Peyer's patch (tissue), 4 donors: ENCODE measurements around the gene THBD. TPM values are rescaled to one million over a fixed set of nuclear protein-coding genes. Genes with fewer than 3 reads are reported as not detected.

Experiments used
- DNase-seq, 3 donors: peaks; one replicate each; pipeline ENCODE4 v3.0.0-alpha.2; 2017 to 2019
- H3K27ac ChIP-seq, 4 donors: fragments of 200-600 bp; sonication (generic); one replicate each; pipeline ENCODE4 v1.5.1; 2016 to 2019
- H3K27me3 ChIP-seq, 2 donors: fragments of 200-600 bp; sonication (generic); one replicate each; pipeline ENCODE4 v1.5.1; 2019
- H3K36me3 ChIP-seq, 3 donors: fragments of 200-600 bp; sonication (generic); one replicate each; pipeline ENCODE4 v1.5.1; 2016 to 2019
- H3K4me1 ChIP-seq, 4 donors: fragments of 200-600 bp; sonication (generic); one replicate each; pipeline ENCODE4 v1.5.1; 2016 to 2019
- H3K4me3 ChIP-seq, 4 donors: fragments of 200-600 bp; sonication (generic); 1 replicate in 3 of 4; 2 replicates in 1 of 4; pipeline ENCODE4 v1.5.1; 2016 to 2019; ENCODE audit warnings: mild to moderate bottlenecking in 1 of 4
- H3K9me3 ChIP-seq, 4 donors: fragments of 200-600 bp; sonication (generic); one replicate each; pipeline ENCODE4 v1.5.1; 2016 to 2019; ENCODE audit warnings: mild to moderate bottlenecking in 1 of 4
- POLR2A ChIP-seq, 2 donors: fragments of 450-650 bp; IDR thresholded peaks; one replicate each; pipeline ENCODE4 v1.5.1; 2017; ENCODE audit warnings: antibody characterized with exemption in 2 of 2, mild to moderate bottlenecking in 2 of 2, moderate library complexity in 2 of 2
- total RNA-seq, 4 donors: library from RNA; depleted of rRNA; stranded (reverse); fragments of >200 nt; gene quantifications; one replicate each; pipeline ENCODE4 v1.1.0, GENCODE V29; 2016
- TF ChIP-seq, protein P1 (sequence below), 6 experiments: fragments of 450-650 bp in 4 of 6; fragments of 200-600 bp in 2 of 6; sonication (generic) in 1 of 6; IDR thresholded peaks; one replicate each; pipeline ENCODE4 v1.5.1; 2017 to 2019; ENCODE audit warnings: antibody characterized with exemption in 6 of 6, mild to moderate bottlenecking in 3 of 6, moderate library complexity in 1 of 6

The THBD gene
- total RNA-seq, 4 donors from 2014 or later, result 7.9 to 31.4 (median 12.9) TPM

DNA sequence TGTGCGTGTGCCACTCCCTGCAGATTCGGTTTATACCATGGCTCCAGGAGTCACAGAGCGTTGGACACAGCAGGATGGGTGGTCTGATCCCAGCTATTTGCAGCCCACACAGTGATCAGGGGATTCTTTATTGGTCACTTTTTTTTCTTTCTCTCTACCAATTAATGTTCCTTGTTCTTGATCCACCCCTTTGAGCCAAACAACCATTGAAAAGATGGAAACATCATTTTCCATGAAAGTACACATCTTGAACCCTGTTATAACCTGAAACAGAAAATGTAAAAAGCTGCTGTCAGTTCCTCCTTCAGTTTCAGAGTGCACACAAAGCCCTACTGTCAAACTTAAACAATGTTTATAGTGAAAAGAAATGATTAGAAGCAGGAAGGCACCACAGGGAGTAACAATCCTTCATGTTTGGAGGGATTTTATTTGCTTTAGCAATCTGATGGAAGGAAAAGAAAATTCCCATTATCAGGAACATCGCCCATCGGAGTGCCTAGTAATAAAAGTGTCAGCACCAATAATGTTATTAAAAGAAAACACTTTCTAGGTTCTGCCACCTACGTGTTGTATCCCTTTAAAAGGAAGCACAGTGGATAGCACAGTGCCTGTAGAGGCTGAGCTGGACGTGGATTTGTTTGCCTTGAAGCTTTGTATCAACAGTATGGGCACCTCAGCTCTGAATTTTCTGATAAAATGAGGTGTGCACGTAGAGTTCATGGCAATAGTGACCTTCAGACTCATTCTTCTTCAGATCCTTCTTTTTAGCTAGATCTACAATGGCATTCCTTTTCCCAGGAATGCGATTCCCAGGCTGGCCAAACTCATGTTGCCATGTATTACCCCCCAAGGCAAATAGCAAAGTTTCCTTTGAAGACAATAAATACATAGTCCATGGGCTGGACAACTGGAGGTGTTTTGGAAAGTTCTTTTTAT is 16.1 kb upstream of the THBD start:
- Histone ChIP-seq H3K9me3 (no peaks in the 10 kb centered on the region), H3K4me3 (no peak overlapping the region), H3K27ac (no peak overlapping the region), H3K27me3 (no peaks in the 10 kb centered on the region), H3K36me3 (no peaks in the 10 kb centered on the region), H3K4me1 (peaks cover 0 to 16% (median 0%) of the 10 kb centered on the region in 4 donors)
- DNase-seq, result no peak
- TF ChIP-seq, protein P1, sequence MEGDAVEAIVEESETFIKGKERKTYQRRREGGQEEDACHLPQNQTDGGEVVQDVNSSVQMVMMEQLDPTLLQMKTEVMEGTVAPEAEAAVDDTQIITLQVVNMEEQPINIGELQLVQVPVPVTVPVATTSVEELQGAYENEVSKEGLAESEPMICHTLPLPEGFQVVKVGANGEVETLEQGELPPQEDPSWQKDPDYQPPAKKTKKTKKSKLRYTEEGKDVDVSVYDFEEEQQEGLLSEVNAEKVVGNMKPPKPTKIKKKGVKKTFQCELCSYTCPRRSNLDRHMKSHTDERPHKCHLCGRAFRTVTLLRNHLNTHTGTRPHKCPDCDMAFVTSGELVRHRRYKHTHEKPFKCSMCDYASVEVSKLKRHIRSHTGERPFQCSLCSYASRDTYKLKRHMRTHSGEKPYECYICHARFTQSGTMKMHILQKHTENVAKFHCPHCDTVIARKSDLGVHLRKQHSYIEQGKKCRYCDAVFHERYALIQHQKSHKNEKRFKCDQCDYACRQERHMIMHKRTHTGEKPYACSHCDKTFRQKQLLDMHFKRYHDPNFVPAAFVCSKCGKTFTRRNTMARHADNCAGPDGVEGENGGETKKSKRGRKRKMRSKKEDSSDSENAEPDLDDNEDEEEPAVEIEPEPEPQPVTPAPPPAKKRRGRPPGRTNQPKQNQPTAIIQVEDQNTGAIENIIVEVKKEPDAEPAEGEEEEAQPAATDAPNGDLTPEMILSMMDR (IDR thresholded peaks at IDR 0.05), result no peak
- TF ChIP-seq POLR2A (IDR thresholded peaks at IDR 0.05), result no peak

DNA sequence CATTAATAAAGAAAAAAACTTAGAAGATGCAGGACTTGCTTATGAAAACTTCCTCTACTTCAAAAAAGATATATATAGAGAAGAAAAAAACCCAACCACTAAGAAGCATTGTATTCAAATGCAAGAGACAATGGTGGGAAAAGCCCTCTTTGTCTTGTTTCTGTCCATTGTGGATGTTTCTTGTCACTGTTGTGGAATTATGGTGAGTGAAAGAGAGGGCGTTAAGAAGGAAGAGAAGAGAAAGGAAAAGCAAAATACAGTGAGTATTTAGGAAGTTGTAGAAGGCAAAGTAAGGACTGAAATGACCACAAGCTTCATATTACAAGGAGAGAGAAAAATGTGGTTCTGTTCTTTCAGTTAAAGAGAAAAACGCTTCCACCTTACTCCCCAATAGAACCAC is 14.1 kb upstream of the THBD start:
- Histone ChIP-seq H3K27me3 (no peaks in the 10 kb centered on the region), H3K4me3 (no peak overlapping the region), H3K27ac (no peak overlapping the region), H3K9me3 (no peaks in the 10 kb centered on the region), H3K36me3 (no peaks in the 10 kb centered on the region), H3K4me1 (peaks cover 0 to 16% (median 0%) of the 10 kb centered on the region in 4 donors)
- no peak for DNase-seq
- TF ChIP-seq POLR2A (IDR thresholded peaks at IDR 0.05), result no peak

DNA sequence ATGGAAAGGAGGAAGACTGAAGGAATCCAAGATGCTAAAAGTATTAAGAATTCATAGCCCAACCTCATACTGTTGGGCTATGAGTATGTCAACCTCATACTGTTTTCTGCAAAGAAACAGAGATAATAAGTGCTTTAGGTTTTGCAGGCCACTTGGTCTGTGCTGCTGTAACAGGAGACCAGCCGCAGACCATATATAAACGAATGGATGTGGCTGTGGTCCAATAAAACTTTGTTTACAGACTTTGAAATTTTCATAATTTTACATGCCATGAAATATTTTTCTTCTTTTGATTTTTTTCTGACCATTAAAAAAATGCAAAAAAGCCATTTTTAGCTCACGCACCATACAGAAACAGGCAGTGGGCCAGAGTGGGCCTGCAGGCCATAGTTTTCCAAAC is 13.7 kb upstream of the THBD start:
- H3K4me1 ChIP-seq, result peaks cover 0 to 16% (median 0%) of the 10 kb centered on the region in 4 donors
- no peak for DNase-seq
- TF ChIP-seq, protein P1 (IDR thresholded peaks at IDR 0.05), result no peak
- TF ChIP-seq POLR2A (IDR thresholded peaks at IDR 0.05), result no peak
- no peaks in the 10 kb centered on the region for H3K36me3 ChIP-seq
- no peak overlapping the region for H3K4me3 ChIP-seq
- H3K27me3 ChIP-seq, result no peaks in the 10 kb centered on the region
- no peaks in the 10 kb centered on the region for H3K9me3 ChIP-seq
- no peak overlapping the region for H3K27ac ChIP-seq

DNA sequence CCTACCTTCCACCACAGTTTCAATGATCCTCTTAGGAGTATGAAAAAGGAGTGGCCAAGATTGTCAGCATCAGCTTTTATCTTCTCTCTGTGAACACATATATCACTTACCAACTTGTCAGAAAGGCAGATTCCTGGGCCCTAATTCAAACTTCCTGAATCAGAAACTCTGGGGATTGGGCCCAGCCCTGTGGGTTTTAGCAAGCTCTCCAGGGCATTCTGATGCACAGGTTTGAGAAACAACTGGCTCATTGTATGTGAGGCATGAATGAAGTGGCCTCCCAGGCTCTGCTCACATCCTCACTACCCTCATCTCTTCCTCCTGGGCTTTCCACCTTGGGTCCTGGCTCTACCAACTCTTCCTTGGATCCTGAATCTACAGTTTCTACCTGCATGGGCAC is 13.2 kb upstream of the THBD start:
- TF ChIP-seq, protein P1 (IDR thresholded peaks at IDR 0.05), result no peak
- TF ChIP-seq POLR2A (IDR thresholded peaks at IDR 0.05), result no peak
- Histone ChIP-seq H3K36me3 (no peaks in the 10 kb centered on the region), H3K4me1 (peaks cover 0 to 16% (median 0%) of the 10 kb centered on the region in 4 donors), H3K27ac (peak overlapping the region in 3 of 4 donors; percentile 28 to 61 (median 57)), H3K4me3 (no peak overlapping the region), H3K27me3 (no peaks in the 10 kb centered on the region), H3K9me3 (no peaks in the 10 kb centered on the region)
- DNase-seq, result no peak

DNA sequence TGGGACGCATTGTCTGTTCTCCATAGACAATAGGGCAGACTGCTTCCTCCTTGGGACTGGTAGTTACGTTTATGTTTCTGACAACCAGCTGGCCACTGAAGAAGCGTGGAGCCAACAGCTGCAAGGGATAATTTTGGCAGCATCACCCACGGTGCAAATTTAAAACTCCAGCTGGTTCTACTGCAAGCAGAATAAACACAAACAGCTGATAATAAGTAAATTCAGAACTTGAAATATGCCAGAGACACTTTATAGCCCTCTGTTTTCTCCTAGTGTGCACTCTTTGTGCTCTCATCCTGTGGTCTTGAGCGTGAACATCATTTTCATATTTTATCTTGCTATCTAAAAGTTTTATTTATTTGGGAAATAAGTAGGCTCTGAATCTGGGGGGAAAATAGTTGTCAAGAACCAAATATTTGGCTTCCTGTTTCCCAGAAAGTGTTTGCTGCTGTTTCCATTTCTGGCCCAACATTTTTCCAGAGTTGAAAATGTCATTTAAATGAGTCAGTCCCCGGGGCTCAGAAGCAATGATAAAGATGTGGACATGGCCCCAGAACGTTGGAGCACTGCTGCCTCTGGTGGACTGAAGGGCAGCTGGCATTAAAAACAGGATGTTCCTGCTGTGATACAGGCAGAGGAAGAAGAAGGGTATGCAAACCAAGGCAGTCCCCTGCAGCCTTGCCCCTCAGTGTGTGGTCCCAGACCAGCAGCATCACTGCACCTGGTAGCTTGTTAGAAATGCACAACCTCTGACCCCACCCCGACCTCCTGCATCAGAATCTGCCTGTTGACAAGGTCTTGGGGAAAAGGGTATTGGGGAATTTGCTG is 12.5 kb upstream of the THBD start:
- Histone ChIP-seq H3K36me3 (no peaks in the 10 kb centered on the region), H3K9me3 (no peaks in the 10 kb centered on the region), H3K27ac (peak overlapping the region; percentile 16 to 65 (median 44)), H3K4me1 (peaks cover 0 to 16% (median 0%) of the 10 kb centered on the region in 4 donors), H3K4me3 (no peak overlapping the region), H3K27me3 (no peaks in the 10 kb centered on the region)
- no peak for TF ChIP-seq POLR2A (IDR thresholded peaks at IDR 0.05)
- TF ChIP-seq, protein P1 (IDR thresholded peaks at IDR 0.05), result peak in 3 of 6 experiments; percentile 24 to 32 (median 27)
- peak in 1 of 3 donors; percentile 52 for DNase-seq
